ENCODE results near the gene AP3B1.
"Not testable (repeated sequence)": the region's sequence is repeated elsewhere in the genome, so short reads cannot be mapped to it uniquely, and the experiment has no call there.

The AP3B1 gene

GRCh38 chr5:78237911-78238310 lies 56.6 kb downstream of the AP3B1 start:
- DNase-seq = no peak

GRCh38 chr5:78236046-78236445 lies 58.5 kb downstream of the AP3B1 start:
- DNase-seq = no peak

- DNase-seq = no peak
These were observed 59.2 kb downstream of the AP3B1 start for GRCh38 chr5:78235289-78235688.

GRCh38 chr5:78234804-78235203 lies 59.7 kb downstream of the AP3B1 start:
- no peak for DNase-seq

GRCh38 chr5:78232163-78232562 lies 62.3 kb downstream of the AP3B1 start:
- DNase-seq = no peak

- DNase-seq = no peak
These were observed 70.1 kb downstream of the AP3B1 start for GRCh38 chr5:78224358-78224757.

- no peak for DNase-seq
These were observed 72.5 kb downstream of the AP3B1 start for GRCh38 chr5:78221964-78222451.

GRCh38 chr5:78221467-78221866 lies 73.0 kb downstream of the AP3B1 start:
- no peak for DNase-seq

- DNase-seq = no peak
These were observed 78.5 kb downstream of the AP3B1 start for GRCh38 chr5:78215972-78216371.

GRCh38 chr5:78215565-78215964 lies 78.9 kb downstream of the AP3B1 start:
- no peak for DNase-seq

GRCh38 chr5:78213799-78214198 lies 80.7 kb downstream of the AP3B1 start:
- DNase-seq = no peak

GRCh38 chr5:78211052-78211451 lies 83.4 kb downstream of the AP3B1 start:
- DNase-seq = no peak

GRCh38 chr5:78204241-78204640 lies 90.3 kb downstream of the AP3B1 start:
- no peak for DNase-seq

- DNase-seq = no peak
These were observed 90.7 kb downstream of the AP3B1 start for GRCh38 chr5:78203815-78204214.

- DNase-seq = no peak
These were observed 104.1 kb downstream of the AP3B1 start for GRCh38 chr5:78190402-78190801.

- DNase-seq = not testable (repeated sequence)
These were observed 105.8 kb downstream of the AP3B1 start for GRCh38 chr5:78188681-78189080.

GRCh38 chr5:78187172-78187571 lies 107.3 kb downstream of the AP3B1 start:
- no peak for DNase-seq

- no peak for DNase-seq
These were observed 111.7 kb downstream of the AP3B1 start for GRCh38 chr5:78182838-78183237.

GRCh38 chr5:78178356-78178755 lies 116.1 kb downstream of the AP3B1 start:
- no peak for DNase-seq

- DNase-seq = not testable (repeated sequence)
These were observed 124.2 kb downstream of the AP3B1 start for GRCh38 chr5:78170335-78170734.

- DNase-seq = peak in 1 of 2 donors; percentile 3
These were observed 132.1 kb downstream of the AP3B1 start for GRCh38 chr5:78162253-78162862.

GRCh38 chr5:78157001-78157400 lies 137.5 kb downstream of the AP3B1 start:
- no peak for DNase-seq

- no peak for DNase-seq
These were observed 142.8 kb downstream of the AP3B1 start for GRCh38 chr5:78151594-78152271.

GRCh38 chr5:78137290-78137689 lies 157.2 kb downstream of the AP3B1 start:
- no peak for DNase-seq

- no peak for DNase-seq
These were observed 161.1 kb downstream of the AP3B1 start for GRCh38 chr5:78133423-78133822.
